Inferior parietal cortex (tissue), 1 donor: ENCODE data around the gene MRPL52.
"Not testable (repeated sequence)": the region's sequence is repeated elsewhere in the genome, so short reads cannot be mapped to it uniquely, and the experiment has no call there.

ENCODE experiments used
- DNase-seq: peaks from one replicate; pipeline ENCODE4 v3.0.0-alpha.2; 2016; ENCODE audit errors: extremely low spot score

Gene MRPL52

DNA sequence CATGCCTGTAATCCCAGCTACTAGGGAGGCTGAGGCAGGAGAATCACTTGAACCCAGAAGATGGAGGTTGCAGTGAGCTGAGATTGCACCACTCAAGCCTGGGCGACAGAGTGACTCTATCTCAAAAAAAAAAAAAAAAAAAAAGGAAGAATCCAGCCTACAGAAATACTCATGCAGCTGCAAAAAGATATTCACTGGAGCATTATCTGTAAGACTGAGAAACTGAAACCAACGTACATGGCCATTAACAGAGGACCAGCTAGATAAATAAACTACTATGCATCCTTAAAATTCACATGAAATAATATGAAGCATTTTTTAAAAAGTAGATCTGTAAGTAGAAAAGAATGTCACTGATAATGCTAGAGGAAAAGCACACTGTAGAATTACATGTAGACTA, 18.0 kb upstream of the MRPL52 start:
- DNase-seq, result no peak

DNA sequence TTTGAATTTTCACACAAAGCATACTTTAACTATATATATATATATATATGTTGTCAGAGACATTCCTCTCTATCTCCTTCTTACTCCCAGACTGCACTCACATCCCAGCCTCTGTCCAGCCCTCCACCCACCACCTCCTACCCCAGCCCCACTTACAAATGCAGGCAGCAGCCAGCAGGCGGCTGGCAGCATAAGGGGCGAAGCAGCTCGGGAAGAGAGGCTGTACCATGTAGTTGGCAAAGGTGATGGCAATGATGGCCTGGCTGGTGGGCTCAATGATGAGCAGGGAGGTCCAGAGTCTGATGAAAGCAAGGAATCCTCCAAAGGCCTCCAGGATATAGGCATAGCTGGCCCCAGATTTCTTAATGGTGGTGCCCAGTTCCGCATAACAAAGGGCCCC, 16.9 kb upstream of the MRPL52 start:
- DNase-seq, result no peak

DNA sequence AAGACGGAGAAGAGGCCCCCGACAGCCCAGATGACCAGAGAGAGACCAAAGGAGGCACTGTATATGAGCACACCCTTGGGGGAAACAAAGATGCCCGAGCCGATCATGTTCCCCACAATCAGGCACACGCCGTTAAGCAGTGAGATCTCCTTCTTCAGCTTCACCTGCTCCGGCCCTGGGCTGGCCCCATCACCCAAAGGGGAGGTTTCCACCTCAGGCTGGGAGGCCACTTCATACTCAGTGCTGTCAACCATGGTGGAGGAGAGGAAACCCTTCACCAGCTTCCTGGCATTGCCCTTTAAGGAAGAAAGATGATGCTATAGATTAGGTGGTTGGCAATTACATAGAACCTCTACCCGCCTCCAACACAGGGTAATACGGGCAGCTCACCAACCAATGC, 16.5 kb upstream of the MRPL52 start:
- no peak for DNase-seq

DNA sequence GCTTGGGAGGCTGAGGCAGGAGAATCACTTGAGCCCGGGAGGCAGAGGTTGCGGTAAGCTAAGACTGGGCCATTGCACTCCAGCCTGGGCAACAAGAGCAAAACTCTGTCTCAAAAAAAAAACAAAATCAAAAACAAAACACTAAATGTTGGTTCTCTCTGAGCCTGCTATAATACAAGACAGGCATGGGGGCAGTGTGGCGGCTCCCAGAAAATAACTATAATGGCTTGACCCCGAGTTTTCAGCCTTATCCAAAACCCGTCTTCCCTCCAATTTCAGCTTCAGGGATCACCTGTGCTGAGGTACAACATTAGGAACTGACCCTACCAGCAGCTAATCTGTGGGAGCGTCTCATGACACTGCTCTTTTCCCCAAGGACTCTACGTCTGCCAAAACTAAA, 15.3 kb upstream of the MRPL52 start:
- no peak for DNase-seq

DNA sequence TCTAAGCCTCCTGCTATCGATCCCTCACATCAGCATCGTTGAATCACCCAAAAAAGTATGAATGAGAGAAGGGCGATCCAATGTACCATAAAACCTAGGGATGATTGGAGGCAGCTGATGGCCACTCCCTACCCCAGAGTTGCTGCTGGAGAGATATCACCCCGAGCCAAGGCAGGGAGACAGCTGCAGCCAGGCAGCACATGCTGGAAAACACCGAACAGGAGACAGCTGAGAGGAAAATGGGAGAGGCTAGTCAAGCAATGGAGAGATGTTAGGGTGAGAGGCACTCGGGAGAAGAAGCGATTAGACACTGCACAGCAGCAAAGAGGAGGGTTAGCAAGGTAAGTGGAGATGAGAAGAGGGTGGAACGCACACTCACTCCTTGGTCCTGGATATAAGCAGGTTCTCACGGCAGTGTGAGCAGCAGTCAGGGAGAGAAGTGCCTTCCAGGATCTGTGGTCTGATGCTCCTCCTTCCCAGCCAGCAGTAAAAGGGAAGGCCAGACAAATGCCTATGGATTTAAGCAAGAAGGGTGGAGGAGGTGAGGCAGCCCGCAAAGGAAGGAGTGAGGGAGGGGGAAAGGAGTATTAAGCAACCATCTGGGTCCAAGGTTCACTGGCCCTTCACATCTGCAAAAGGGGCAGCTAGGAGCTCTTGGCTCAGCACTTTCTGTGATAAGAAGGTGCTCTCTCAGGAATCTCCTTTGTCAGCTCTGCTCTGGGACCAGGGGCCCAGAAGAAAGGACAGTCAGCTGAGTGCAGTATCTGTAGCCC, 14.6 kb upstream of the MRPL52 start, which contains the start of gene SLC7A7:
SLC7A7 (minus strand) TSS at position 495 of the 773 bp plus-strand sequence. CDS start 2,037 bp downstream, outside the sequence.
- DNase-seq, result no peak

DNA sequence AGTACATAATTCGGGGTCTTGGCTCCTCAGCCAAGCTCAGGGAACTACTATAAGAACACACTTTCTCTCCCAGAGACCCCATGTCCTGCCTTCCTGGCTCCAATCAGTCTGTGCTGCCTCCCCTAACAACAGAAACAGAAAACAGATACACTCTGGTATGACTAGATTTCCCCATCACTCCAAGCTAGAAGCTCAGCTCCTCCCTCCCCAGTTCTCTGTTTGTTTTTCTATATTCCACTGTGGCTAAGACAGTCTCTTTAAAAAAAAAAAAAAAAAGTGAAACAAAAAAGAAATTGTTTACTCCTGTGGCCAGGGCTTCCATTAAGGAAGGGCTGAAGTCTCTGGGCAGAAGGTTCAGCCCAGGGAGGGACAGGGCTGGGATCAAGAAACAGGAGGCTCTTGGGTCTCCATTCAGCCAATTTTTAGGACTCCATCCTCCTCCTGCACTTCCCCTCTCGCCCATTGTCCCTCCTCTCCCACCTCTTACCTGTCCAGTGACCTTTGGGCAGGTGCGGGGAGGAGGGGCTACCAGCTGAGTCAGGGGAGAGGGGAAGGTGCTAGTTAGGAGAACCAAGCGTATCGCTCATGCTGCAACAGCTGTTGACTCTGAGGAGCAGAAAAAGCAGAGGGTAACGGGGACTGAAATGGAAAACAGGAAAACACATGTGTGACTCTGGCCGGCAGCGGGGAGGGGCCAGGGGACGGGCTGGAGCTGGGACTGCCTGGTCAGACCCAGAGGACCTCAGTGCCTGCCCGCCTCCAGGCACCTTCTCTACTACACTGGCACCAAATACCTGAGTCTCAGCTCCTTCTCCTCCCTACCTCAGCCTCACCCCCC, 10.3 kb upstream of the MRPL52 start:
- no peak for DNase-seq

DNA sequence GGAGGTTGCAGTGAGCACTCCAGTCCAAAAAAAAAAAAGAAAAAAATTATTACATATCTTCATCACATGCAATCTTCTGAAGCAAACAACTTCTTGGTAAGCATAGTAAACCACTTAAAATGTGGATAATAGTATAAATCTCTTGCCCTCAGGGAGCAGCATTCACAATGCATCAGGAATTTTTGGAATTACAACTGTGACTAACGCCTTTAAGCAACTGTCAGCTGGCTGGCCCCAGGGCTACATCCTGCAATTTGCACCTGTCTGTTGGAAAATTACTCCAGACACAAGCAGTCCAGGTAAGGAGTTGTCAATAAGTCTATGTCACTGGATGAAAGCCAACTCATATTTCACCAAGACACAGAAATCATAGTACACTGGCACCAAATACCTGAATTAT, 9.0 kb upstream of the MRPL52 start:
- DNase-seq, result no peak

DNA sequence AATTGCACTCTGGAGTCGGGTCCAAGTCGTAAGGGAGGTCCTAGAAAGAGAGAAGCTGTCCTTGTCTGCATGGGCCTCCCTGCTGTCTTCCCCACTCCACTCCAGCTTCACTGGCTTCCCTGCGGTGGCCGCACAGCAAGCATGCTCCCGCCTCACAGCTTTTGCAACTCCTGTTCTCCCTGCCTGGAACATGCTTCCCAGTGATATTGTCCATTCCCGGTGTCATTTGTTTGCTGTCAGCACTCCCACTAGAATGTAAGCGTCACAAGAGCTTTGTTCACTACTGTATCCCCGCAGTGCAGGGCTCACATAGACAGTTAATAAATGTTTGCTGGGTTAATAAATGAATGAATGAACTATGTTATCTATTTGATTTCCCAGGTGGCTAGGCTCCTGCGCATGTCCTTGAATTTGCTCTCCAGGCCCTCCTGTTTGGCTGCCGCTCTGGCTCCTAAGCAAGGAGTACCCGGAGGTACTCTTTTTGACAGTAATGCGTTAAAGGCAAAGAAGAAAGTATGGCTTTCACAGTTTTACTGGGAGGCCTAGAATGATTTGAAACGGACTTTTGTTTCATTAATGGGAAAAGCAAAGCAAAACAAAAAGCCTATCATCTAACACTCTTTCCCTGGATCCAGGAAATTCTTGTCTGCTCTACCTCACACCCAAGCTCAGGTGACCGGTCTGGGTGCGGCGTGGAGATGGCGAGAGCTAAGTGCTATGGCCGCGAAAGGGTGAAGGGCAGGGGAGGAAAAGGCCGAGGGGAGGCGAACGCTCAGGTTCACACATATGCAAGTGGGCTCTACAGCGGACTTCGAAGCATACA, 8.3 kb upstream of the MRPL52 start:
- no peak for DNase-seq

DNA sequence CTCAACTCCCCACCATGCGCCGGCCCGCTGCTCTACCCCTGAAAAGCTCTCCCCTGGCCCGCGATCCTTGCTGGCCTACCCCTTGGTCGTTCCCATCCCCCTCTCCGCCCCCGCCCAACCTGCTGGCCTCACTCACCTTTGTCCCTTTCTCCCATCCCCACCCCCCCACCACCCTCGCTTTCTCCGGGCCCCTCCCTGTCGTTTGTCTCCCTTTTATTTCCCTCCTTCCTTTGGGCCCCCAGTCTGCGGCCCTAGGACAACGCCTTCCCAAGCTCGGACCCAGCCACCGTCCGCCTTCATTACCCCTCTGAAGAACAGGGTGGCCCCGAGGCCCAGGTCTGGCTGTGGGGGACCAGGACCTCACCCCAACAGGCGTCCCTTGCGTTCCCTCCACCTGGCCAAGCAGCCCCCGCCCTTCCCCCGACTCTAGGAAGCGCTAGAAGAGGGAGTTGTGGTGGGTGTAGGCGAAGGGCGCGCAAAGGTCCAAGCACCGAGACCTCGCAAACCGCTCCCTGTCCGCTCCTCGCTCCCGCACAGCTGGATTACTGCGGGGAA, 7.6 kb upstream of the MRPL52 start:
- no peak for DNase-seq

DNA sequence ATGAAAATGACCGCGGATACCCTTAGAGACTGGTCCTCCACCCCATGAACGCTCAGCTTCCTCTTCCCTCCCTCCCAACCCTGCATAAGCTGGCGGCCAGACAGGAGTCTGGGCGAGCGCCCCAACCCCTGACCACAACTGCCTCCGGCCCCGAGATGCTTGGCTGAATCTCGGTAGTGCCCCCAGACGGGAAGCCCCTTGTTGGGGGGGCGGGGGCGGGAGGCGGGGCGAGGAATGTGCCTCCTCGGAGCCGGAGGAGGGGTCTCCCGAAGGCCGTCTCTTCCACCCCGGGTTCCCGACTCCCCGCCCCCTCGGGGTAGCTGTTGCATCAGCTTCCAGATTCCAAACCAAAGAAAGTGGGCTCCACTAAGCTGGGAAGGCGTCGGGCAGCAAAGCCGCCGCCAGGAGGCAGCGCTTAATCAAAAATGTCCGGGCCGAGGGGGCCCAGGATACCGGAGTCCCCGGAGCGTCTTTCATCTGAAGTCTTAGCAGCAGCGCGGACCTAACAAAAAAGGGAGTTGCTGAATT, 7.1 kb upstream of the MRPL52 start:
- DNase-seq, result peak; percentile 72

DNA sequence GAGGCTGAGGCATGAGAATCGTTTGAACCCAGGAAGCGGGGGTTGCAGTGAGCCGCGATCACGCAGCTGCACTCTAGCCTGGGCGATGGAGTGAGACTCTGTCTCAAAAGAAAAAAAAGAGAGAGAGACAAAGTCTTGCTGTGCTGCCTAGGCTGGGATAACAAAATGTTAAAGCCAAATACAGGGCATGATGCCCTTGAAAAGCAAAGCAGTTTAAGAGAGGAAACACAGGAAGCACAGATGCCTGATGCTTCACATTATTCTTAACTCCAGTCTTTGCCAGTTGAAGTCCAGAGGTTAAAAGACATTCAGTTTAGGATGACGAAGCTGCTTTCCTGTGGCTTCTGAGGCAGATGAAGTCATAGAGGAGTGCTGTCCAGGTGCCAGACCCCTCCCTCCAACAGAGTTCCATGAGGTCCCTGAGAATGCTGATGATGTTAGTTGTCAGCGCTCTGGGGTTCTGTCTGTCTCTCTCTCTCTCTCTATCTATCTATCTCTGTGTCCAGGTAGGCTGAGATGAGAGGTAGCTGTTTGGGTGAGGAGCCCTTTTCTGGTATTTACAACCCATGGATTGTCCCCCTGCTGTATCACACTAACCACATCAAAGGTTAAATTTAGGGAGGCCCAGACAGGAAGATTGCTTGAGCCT, 4.9 kb upstream of the MRPL52 start:
- DNase-seq, result no peak

DNA sequence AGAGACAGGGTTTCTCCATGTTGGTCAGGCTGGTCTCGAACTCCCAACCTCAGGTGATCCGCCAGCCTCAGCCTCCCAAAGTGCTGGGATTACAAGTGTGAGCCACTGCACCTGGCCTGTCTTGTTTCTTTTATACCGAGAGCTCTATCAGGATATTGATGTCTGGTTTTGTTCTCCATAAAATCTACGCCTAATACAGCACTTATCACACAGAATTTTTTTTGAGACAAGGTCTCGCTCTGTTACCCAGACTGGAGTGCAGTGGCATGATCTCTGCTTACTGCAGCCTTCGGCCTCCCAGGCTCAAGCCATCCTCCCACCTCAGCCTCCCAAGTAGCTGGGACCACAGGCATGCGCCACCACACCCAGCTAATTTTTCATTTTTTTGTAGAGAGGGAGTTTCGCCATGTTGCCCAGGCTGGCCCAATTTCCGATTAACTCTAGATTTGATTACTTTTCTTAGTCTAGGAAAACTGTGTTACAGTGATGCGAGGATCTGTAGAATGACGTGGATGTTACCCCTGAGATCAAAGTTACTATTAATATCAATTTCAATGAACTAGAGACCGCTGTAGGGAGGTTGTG, 519 bp upstream of the MRPL52 start:
- DNase-seq, result not testable (repeated sequence)

DNA sequence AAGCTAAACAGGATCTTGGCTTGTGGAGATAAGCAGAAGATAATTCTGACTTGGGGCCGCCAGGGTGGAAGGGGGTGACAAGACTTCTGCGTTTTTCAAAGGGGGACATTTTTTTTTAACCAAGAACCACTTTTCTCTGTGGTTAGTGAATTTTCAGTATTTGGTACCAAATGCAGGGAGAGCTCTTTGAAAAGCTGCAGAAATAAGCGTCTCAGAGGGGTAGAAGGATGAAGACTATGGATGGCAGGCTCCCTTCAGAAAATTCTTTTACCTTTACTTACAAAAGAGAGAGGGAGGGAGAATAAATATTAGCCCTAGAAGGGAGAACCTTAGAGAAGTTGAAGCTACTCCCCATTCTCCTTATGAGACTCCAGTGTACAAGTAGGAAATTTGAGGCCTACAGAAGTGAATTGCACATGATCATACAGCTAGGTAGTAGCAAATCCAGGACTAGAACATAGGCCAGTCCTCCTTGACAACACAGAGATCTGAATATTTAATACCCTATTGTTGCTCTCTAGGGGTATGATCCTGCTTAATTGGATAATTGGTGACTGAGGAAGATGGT, 840 bp downstream of the MRPL52 start:
- DNase-seq, result no peak

DNA sequence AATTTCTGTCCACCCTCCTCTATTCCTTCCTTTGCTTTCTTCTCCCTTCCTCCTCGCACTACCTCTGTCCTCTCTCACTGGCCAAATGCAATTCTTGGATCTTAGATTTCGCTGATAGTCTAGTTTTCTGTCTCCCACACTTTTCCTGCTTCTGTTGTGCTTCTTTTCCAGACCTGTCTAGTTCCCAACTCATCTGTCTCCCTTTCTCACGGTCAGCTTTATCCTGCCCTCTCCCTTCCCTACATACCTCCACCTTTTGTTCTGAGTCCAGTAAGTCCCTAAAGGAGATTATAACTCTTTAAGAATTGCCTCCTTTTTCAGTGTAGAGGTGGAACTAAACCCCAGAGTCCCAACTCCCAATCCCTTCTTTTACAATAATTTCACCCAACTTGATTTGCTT, 5.8 kb downstream of the MRPL52 start:
- no peak for DNase-seq

DNA sequence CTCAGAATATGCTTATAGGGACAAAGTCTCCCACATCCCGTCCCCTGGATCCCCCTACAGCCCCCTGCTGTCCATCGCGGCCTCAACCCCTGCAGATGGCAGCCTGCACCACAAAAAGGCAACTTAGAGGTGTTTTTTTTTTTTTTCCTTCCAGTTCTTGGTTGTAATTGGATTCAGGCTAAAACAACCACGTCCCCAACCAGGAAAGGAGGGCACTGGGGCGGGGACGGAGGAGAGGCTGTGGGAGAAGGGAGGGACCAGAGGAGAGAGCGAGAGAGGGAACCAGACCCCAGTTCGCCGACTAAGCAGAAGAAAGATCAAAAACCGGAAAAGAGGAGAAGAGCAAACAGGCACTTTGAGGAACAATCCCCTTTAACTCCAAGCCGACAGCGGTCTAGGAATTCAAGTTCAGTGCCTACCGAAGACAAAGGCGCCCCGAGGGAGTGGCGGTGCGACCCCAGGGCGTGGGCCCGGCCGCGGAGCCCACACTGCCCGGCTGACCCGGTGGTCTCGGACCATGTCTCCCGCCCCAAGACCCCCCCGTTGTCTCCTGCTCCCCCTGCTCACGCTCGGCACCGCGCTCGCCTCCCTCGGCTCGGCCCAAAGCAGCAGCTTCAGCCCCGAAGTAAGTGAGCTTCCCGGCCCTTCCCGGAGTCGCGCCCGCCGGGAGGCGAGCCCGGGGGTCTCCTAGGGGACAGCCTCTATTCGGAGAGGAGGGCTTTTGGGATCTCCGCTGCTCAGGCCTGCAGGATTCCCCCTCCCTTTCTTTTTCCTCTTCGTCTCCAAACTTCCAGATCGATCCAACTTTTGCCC, 6.8 kb downstream of the MRPL52 start, which contains the start of gene MMP14:
MMP14 (plus strand) TSS at position 285 of the 813 bp plus-strand sequence; CDS start at position 518, 233 bp downstream.
- DNase-seq, result no peak

DNA sequence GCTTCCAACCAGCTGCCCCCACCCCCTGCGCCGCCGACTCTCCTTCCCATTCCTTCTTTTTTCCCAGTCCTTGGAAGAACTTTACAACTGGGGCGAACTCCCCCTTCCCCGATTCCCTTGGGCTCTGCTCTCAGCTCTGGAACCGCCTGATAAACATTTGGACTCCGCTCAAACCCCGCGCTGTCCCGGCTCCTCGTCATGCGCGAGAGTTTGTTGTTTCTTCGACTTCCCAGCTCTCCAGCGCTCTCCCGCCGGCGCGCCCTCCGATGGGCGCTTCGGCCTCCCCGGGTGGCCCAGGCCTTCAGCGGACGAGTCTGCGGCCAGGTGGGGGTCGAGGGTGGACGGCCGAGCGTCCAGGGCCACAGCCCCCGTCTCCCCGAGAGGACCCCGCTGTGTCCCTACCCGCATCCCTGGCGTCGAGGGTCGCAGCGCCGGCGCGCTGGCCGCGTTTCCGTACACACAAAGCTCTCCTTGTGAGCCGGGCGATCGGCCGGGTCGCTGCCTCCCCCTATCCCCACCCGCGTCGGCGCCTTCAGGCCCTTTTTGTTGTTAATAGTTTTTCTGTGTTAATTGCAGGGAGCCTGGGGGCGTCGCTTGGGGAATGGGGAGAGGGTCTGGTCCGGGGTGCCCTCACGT, 7.5 kb downstream of the MRPL52 start:
- no peak for DNase-seq

DNA sequence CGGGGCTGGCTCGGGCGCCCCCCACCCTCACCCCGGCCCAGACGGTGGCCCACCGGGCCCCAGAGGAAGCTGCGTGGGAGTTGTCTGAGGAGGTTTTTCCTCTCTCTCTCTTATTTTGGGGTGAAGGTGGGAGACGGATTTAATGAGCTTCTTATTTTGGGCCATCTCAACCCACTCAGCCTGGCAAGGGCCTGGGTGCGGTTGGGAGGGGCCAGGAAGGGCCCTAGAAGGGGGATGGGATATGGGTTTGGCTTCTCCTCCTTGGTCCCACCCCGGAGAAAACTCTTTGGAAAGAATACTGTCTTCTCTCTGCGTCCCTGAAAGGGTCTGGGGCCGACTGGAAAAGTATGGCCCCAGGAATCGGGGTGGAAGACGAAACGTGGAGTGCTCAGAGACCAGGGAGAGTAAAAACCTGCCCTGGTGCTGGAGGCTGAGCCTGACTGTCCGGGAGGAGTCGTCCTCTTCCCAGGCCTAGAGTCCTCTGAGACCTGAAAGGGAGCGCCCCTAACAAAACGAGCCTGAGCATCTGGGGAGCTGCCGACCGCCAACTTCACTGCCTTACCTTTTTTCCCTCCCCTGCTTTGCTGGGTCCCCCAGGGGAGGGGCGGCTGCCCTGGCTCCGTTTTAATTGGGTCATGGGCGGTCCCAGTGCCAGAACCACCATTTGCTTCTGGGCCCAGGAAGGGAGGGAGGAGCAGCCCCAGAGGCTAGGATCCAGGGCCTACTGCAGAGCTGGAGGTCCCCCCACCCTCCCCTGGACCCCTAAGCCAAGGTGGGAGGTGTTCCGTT, 8.3 kb downstream of the MRPL52 start:
- DNase-seq, result no peak

DNA sequence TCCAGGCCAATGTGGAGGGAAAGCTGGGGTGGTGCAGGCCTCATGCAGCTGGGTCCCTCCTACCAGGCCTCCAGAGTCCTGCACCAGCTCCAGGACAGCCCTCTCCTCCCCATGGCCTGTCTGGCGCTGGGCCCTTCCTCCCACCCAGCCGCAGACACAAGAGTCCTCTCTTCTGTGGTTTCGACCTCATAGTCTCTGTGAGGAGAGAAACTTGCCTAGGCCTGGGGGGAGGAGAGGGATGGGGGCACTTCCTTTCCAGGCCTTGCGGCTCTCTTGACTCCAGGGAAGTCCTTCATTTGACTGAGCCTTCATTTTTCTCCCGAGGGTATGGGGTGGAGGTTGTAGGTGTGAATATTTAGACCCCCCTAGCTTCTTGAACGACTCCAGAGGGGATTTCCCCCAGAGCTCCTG, 8.9 kb downstream of the MRPL52 start:
- DNase-seq, result no peak
